NCI-H1092 treated with DMSO at 0.1 percent for 48 hours (cell line): ENCODE measurements around the gene ACP4.
"Not testable (repeated sequence)": the region's sequence is repeated elsewhere in the genome, so short reads cannot be mapped to it uniquely, and the experiment has no call there.

Experiments used
- DNase-seq: peaks from one replicate; lab custom pipeline; 2025; lab: John Stamatoyannopoulos, UW

The ACP4 gene

DNA sequence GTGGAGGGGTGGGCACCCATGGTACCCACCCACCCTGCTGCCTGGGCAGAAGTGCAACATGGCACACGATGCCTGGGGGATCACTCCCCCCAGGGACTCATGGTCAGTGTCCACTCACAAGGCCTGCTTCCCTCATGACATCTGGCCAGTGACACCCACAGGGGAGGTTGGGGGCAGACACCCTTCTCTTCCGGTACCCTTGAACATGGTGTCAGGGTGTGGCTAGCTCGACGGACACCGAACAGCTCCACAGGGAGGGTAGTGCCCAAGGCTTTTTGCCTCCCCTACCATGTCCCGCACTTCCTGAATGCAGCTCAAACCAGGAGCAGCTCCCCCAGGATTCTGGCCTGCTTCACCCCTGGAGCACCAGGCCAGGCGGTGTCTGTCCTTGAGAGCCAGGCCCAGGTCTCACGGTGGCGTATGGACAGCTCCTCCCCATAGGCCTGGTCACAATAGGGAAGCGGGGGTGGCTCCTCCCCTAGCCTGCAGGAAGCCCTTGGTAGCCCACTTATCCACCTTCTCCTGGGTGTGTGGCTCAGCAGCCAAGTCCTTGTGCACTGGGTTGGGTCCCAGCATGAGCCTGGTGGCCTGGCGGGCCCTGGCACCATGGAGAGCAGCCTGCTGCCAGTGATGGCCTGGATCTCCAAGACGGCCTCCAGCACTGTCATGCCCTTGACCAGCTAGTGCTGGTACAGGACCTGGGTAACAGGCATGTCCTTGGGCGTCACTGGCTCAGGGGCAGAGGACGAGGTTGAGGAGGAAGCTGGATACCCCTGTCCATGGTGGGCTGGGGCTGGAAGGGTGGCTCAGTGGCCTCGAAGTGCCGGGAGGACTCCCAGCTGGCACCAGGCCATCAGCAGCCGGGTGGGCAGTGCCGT, 7.8 kb downstream of the ACP4 start:
- DNase-seq, result no peak

DNA sequence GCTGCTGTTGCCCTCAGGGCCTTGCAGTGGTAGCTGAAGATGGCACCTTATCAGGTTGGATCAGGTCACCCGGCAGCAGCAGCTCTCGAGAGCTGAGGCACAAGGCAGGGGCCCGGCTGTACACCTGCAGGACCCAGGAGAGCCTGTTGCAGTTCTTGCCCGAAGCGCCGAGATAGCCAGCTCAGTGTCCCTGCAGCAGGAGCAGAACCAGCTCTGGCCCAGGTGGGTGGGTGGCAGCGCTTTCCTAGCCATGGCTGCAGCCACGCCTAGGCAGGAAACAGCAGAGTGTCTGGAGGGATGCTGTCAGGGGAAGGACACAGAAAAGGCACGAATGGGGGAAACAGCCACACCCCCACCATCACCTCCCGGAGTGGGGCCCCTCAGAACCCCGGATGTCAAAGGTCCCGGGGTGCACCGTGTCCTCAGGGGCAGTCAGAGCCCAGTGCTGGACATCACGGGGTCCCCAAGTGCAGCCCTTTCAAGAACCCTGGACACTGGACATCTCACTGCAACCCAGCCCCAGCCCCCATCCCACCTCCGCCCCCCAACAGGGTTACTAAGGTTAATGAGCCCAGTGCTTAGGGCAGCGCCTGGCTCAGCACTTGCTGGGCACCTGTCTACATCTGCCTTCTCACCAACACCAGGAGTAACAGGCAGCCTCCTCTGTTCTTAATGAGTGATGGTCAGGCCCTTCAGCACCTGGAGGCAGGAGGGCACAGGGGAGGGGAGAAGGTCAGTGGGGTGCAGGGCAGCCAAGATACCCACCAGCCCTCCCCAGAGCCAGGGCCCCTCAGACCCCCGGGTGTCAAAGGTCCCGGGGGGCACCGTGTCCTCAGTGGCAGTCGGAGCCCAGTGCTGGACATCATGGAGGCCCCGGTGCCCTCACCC, 8.7 kb downstream of the ACP4 start:
- DNase-seq, result no peak

DNA sequence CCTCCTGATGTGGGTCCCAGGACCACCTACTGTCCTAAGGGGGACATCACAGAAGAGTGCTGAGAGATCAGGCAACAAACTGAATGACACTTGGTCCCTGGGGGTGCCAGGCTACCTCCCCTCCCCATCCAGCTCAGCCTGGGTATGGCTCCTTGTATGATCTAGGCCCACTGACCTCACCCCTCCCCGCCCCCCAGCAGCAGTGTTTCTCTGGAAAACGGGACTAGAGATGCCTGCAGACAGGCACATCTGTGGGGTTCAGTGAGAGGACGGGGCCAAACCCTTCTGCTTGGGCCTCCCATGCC, 9.3 kb downstream of the ACP4 start:
- DNase-seq, result no peak

DNA sequence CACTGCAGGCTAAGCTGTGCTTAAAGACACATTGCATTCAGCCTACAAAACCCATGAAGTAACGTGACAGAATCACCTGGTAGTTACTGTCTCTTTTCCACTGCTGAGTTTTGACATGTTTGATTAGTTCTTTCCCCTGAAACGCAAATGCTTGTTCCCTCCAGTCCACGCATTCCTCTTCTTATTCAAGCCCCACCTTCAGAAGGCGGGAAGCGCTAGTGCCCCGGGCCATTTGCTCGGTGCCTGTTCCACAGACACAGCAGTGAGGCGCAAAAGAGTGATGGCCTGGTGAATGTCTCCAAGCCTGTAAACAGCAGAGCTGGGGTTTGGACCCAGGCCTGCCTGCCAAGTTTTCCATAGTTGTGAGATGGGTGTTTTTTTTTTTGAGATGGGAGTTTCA, 10.9 kb downstream of the ACP4 start:
- DNase-seq, result no peak

DNA sequence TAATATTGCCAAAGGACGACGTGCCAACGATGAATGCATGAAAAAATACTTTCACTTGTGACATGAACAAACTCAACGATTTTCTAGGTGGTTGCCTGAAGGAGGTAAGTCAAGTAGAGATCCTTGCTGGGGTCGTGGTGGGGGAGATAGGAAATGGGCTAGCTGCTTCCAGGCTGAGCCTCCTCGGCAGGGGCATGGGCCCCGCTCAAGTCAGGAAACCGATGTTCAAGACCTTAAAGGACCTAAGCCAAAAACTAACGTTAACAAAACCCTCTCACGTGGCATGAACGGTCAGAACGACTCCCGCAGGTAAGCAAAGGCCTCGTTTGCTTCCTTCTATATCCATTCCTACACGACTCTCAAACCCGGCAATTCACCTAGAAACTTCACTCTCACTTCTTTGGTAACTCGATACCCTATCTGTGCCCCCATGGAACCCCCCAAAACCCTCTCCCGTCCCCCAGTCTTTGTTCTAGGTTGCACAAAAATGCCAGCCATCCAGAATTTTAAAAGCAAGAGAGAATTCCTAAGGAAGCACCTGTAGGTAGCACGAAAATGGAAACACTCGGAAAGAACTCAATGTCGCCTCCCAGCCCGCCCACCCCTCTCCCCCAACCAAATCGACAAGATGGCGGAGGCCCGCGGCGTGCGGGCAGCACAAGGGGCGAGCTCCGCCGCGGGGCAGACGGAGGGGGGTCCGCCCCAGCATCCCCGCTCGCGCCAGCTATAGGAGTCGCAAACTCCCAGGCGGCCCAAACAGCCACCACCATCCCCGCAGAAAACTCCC, 13.6 kb downstream of the ACP4 start:
- DNase-seq, result peak; percentile 35

DNA sequence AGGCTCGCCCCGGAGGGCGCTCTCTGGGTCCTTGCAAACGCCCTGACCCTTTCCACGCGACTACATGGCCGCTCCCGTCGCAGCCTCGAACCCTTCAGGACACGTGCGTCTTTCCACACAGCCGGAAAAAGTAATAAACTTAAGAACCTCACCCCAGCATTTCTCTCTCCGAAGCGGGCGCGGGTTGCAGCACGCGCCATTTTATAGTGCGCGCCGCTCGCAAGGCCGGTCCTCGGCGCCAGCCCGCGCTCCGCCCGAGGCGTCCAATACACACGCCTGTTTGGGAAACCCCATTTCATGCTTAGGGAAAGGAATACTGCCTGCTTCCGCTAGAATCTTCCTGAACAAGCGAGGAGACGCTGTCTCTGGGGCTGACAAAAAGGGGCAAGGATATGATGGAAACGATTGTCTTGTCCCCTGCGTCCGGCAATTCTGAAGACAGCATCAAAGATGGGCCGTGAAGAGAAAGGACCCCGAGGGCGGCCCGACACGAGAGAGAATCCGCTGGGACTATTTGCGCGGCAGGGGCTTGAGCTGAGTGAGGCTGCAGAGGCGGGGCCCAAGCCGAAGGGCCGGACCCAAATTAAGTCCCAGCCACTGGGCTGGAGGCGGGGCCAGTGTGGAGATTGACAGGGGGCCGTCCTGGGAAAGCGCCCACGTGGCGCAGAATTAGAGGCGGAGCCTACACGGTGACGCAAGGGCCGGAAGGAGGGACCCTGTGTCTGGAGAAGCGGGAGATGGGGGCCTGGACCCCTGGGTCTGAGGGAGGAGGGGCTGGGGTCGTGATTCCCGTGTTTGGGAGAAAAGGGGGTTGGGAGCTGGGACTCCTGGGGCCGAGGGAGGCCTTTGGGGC, 14.4 kb downstream of the ACP4 start:
- DNase-seq, result peak; percentile 95

DNA sequence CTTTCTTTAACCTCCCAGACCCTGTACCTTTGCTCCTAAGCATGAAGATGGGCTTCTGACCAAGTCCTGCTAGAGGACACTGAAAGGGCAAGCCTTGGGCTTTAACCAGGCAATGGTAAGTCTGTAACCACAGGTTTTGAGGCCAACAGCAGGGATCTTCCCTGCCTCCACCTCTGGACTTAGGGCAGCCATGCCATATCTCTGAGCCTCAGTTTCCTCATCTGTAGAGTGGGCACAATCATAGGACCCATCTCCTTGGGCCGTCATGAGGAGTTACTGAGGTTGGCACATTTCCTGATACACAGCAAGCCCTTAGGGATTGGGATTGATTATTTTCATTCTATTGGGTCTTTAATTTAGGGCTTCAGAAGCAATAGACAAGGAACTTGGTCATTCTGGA, 18.6 kb downstream of the ACP4 start:
- DNase-seq, result no peak

DNA sequence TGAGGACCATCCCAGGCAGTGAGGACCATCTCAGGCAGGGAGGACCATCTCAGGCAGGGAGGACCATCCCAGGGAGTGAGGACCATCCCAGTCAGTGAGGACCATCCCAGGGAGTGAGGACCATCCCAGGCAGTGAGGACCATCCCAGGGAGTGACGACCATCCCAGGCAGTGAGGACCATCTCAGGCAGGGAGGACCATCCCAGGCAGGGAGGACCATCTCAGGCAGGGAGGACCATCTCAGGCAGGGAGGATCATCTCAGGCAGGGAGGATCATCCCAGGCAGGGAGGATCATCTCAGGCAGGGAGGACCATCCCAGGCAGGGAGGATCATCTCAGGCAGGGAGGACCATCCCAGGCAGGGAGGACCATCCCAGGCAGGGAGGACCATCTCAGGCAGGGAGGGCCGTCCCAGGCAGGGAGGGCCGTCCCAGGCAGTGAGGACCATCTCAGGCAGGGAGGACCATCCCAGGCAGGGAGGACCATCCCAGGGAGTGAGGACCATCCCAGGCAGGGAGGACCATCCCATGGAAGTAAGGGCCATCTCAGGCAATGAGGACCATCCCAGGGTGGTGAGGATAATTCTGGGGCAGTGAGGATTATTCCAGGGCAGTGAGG, 21.5 kb downstream of the ACP4 start:
- DNase-seq, result not testable (repeated sequence)

DNA sequence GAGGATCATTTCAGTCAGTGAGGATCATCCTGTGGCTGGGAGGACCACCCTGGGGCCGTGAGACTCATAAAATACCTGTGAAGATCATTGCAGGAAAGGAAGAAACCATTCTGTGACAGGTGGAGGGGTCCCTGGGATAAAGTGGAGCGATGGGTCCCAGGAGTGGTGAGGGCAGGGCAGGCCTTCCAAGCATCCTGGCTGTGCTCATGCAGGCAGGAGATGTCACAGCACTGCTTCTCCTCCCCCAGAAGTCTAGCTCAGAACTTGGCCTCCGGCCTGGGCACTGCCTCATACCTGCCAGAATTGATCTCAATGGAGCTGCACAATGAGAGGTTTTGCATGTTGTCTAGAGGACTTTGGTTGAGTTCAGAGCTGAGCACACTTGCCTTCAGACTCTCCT, 22.3 kb downstream of the ACP4 start:
- no peak for DNase-seq

DNA sequence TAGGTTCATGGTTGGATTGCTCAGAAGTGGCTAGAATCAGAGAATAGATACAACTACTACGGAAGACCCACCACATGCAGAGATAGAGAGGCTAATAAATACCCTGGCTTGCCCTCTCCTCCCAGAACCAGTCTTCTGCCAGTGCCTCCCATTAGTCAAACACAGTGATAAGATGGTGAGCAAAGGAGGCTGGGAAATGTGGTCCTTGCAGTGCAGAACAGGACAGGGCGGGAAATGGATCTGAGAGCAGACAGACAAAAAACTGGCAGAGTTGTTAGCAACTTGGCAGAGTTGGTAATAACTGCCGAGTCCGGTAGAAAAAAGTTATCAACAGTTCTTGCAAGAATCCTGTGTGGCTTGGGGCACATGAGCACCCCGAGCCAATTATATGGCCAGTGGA, 24.7 kb downstream of the ACP4 start:
- DNase-seq, result no peak

DNA sequence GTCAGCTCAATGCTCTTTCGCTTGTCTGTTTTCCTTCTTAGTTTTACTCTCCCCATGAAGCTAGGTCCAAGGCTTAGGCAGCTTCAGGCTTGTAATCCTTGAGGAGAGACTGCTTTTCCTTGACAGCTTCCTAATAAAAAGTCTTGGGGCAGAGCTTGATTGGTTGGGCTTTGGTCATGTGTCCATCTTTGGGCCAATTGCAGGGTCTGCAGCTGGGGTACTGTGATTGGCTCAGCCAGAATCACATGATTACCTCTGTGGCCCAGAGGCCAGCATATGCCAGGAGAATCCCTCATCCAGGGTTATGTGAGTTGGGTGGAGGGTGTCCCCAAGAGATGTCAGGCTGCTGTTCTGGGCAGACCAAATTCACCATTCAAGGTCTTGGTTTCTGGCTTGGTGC, 25.2 kb downstream of the ACP4 start:
- DNase-seq, result no peak

DNA sequence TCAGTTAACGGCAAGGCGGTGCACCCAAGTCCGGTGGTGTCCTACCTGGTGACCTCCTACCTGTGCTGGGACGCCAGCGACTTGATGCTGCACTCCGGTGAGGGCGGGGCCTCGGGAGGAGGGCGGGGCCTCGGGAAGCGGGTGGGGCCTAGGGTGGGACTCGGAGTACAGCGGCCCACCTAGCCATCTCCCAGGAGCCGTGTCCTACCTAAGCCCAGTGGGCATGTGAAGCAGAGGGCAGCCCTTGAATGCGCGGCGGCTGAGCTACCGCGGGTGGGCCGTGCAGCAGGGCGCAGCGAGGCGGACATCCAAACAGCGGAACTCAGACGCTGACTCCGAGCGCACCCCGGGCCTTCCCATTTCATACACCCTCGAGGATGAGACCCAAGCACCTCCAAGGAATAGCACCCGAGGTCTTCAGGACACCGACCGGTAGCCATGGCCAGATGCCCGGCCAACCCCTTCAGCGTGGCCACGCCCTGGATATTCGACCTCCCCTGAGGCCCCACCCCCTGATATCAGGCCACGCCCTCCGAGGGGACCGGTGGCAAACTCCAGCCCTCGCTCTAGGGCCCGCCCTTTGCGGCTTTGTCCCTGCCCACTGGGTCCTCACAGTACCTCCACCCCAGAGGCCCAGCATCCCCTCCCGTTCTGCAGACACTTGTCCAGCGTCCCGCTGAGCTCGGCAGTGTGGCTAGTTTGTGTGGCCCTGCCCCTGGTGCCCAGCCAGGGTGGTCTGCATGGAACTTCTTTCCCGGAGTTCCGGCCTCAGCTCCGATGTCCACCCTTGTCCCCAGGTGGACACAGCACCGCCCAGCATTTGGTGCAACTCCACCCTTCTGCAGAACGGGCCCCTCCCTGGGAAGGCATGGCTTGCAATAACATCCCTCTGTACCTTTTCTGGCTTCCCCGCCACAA, 28.0 kb downstream of the ACP4 start:
- DNase-seq, result peak; percentile 23

DNA sequence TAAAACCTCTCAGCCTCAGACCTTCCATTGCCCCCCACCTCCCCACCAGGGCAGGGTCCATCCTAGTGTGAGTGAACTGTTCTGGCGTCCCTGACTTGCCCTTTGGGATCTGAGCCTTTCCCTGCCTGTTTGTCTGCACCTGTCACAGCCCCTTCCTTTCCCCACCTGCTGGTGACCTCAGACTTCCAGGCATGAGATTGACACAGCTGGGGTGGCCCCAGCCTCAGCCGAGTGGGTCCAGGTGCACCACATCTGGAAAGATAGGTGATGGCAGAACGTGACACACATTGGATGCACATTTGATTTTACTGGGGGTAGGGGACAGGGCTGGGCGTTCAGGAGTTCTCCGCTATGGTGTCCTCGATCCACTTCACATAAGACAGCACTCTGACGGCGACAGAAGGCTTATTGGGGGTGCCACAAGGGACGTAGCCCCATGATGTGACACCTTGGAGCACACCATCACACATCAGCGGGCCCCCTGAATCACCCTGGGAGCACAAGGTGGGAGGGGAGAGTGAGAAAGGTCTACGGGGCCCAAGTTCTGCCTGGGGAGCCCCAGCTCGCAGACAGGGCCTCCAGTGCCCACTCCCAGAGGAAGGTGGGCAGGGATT, 28.8 kb downstream of the ACP4 start:
- DNase-seq, result no peak

DNA sequence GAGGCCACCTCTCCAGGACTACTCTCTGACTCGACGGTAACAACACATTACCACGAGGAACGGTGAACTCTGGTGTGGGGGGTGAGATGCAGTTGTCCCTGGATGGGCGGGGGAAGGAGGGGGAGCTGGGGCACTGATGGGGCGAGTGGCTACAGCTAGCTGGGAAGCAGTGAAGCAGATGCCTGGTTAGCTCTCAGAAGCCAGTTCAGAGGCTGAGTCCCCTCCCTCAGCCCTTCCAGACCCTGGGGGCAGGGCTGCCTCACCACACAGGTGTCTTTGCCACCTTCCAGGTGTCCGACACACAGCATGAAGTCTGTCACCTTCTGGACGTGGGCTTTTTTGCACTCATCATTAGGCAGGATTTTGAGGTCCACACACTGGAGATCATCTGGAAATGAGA, 29.4 kb downstream of the ACP4 start:
- no peak for DNase-seq

DNA sequence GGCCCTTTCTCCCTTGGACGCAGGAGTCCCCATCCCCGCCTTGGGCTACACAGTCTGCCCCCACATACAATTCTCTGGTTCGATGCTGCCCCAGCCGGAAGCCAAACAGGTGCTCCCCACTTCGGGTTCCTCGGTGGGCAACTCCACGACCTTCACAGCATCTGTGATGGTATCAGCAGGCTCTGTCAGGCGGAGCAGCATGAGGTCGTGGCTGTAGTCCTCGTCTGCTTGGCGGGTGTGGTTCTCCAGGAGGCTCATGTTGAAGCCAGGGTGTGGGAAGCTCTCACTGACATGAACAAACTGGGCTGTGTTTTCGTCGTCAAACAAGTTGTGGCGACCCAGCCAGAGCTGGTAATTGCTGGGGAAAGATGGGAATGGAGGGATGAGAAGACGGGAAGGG, 29.9 kb downstream of the ACP4 start:
- DNase-seq, result no peak

DNA sequence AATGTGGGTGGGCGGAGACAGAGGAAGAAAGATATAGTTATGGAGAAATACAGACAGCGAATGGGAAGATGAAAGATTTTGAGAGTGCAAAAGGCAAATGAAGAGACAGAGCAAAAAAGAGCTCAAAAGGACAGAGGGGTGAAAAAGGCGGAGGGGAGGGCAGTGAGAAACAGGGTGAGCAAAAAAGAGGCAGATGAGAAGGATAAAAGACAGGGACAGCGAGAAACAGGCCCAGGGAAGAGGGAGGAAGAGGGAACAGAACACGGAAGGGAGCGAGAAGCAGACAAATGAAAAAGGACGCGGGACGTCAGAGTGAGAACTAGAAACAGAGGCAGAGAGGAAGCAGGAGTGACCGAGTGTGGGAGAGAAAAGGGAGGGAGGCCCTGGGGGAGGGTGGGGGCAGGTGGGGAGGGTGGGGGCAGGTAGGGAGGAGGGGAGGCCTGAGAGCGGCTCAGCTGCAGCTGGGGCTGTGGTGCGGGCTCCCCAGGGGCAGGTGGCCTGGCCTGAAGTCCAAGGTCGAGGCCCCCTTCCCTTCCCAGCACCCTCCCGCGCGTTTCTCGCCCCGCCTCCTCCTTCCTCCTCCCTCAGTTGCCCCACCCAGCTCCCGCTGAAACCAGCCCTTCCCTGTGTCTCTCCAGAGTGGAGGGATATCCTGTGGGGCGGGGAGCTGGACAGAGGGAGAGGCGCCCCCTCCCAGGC, 30.5 kb downstream of the ACP4 start:
- no peak for DNase-seq

DNA sequence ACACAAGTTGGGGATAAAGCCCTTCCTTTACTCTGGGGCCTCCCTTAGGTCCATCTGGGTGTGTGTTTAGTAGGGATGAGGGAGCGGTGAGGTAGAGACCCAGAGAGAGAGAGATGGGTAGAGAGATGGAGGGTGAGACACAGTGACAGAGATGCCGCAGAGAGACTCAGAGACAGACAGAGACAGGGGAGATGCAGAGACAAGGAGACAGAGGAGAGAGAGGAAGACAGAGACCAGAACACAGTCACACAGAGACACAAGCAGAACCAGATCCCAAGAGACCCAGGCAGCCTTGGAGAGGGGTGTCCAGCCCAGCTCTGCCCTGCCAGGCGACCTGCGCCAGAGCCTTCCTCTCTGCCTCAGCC, 31.0 kb downstream of the ACP4 start:
- DNase-seq, result no peak

DNA sequence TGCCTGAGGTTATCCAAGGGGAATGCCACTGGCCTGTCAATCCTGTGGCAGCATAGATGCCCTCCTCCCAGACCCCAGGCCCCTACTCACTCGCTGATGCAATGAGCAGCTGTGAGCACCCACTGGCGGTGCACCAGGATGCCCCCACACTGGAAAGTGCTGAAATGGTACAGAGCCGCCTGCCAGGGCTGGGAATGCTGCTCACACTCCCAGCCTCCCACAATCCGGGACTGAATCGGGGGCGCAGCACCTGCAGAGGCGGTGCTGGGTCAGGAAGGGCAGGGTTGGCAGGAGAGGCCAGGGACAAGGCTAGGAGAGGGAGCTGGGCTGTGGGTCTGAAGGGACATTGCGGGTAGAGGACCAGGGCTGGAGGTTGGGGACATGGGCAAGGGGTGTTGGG, 31.4 kb downstream of the ACP4 start:
- DNase-seq, result no peak

DNA sequence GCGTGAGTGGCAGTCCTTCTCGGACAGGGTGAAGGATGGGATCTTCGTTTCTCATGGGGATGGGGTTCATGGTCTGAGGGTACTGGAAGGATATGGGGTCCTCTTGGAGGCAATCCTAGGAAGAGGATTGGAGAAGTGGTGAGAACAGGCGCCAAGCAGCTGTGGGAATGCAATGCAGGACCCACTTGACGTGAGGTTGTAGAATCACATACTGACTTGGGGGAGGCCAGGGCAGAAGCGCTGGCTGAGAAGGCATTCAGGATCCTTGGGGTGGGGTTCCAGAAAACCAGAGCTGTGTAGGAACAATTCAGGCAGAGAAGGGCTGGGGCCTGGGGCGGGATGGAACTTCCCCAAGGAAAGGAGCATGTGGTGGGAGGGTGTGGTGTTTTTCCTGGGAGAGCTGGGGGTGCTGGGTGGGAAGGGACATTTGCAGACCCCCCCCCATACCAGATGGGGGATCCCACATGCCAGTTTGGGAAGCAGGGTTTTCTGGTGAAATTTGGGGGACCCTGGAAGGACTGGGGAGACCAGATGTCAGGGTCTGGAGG, 32.5 kb downstream of the ACP4 start:
- DNase-seq, result no peak
